ENCODE data around the gene SFT2D1. TPM values are rescaled to one million over a fixed set of nuclear protein-coding genes. Genes with fewer than 3 reads are reported as not detected.
A peak's percentile ranks its signal among the peaks of the same experiment; 100 is the strongest.

Gene SFT2D1
- total RNA-seq, 1 experiment from 2014 or later, result 119 TPM

GRCh38 chr6:166314454-166314853, 27.9 kb downstream of the SFT2D1 start:
- no peak overlapping the region for H3K9ac ChIP-seq (ENCODE audit: low read length)
- H2AFZ ChIP-seq (ENCODE audit: low read length), result no peak overlapping the region
- H4K20me1 ChIP-seq (ENCODE audit: insufficient read depth, low read depth, low read length), result no peaks in the 10 kb centered on the region
- H3K4me3 ChIP-seq (ENCODE audit: low read length), result no peak overlapping the region
- no peaks in the 10 kb centered on the region for H3K9me2 ChIP-seq (replicated peaks; ENCODE audit: insufficient read depth, low read length)
- H3K4me2 ChIP-seq (ENCODE audit: low read depth, low read length, poor library complexity, severe bottlenecking), result no peak overlapping the region
- H3K9me3 ChIP-seq (ENCODE audit: low read length), result no peaks in the 10 kb centered on the region
- no peak overlapping the region for H3K27ac ChIP-seq (ENCODE audit: low read length)
- no peak for DNase-seq
- H3K4me1 ChIP-seq (ENCODE audit: low read length), result 0 out of 2 replicates have a peak, but pooled peaks cover 3% of the 10 kb centered on the region
- H3K36me3 ChIP-seq (ENCODE audit: insufficient read depth, low read length), result no peaks in the 10 kb centered on the region
- no peaks in the 10 kb centered on the region for H3K79me2 ChIP-seq (ENCODE audit: low read length)
- no peaks in the 10 kb centered on the region for H3K27me3 ChIP-seq (ENCODE audit: low read length)

GRCh38 chr6:166313255-166314070, 28.9 kb downstream of the SFT2D1 start:
- Histone ChIP-seq H3K27ac (ENCODE audit: low read length) (no peak overlapping the region), H3K9me2 (replicated peaks; ENCODE audit: insufficient read depth, low read length) (no peaks in the 10 kb centered on the region), H3K4me1 (ENCODE audit: low read length) (peaks cover 7% of the 10 kb centered on the region)

GRCh38 chr6:166312832-166313231, 29.5 kb downstream of the SFT2D1 start:
- H3K27ac ChIP-seq (ENCODE audit: low read length), result no peak overlapping the region
- H4K20me1 ChIP-seq (ENCODE audit: insufficient read depth, low read depth, low read length), result no peaks in the 10 kb centered on the region
- no peak overlapping the region for H2AFZ ChIP-seq (ENCODE audit: low read length)
- no peaks in the 10 kb centered on the region for H3K9me3 ChIP-seq (ENCODE audit: low read length)
- no peak for DNase-seq
- H3K9ac ChIP-seq (ENCODE audit: low read length), result no peak overlapping the region
- H3K36me3 ChIP-seq (ENCODE audit: insufficient read depth, low read length), result no peaks in the 10 kb centered on the region
- H3K4me2 ChIP-seq (ENCODE audit: low read depth, low read length, poor library complexity, severe bottlenecking), result no peak overlapping the region
- H3K4me1 ChIP-seq (ENCODE audit: low read length), result peaks cover 9% of the 10 kb centered on the region
- H3K79me2 ChIP-seq (ENCODE audit: low read length), result no peaks in the 10 kb centered on the region
- H3K27me3 ChIP-seq (ENCODE audit: low read length), result no peaks in the 10 kb centered on the region
- H3K4me3 ChIP-seq (ENCODE audit: low read length), result no peak overlapping the region
- H3K9me2 ChIP-seq (replicated peaks; ENCODE audit: insufficient read depth, low read length), result no peaks in the 10 kb centered on the region

More at GRCh38 chr6:166313255-166314070, 28.9 kb downstream of the SFT2D1 start:
- DNase-seq, result peak; percentile 87
- Histone ChIP-seq H3K4me2 (ENCODE audit: low read depth, low read length, poor library complexity, severe bottlenecking) (no peak overlapping the region), H3K4me3 (ENCODE audit: low read length) (no peak overlapping the region), H3K27me3 (ENCODE audit: low read length) (no peaks in the 10 kb centered on the region), H3K9me3 (ENCODE audit: low read length) (no peaks in the 10 kb centered on the region), H3K9ac (ENCODE audit: low read length) (no peak overlapping the region), H3K36me3 (ENCODE audit: insufficient read depth, low read length) (no peaks in the 10 kb centered on the region), H2AFZ (ENCODE audit: low read length) (no peak overlapping the region), H4K20me1 (ENCODE audit: insufficient read depth, low read depth, low read length) (no peaks in the 10 kb centered on the region), H3K79me2 (ENCODE audit: low read length) (no peaks in the 10 kb centered on the region)

- no peaks in the 10 kb centered on the region for H3K36me3 ChIP-seq (ENCODE audit: insufficient read depth, low read length)
- no peak overlapping the region for H3K4me3 ChIP-seq (ENCODE audit: low read length)
- H3K9me2 ChIP-seq (replicated peaks; ENCODE audit: insufficient read depth, low read length), result no peaks in the 10 kb centered on the region
- H3K9me3 ChIP-seq (ENCODE audit: low read length), result no peaks in the 10 kb centered on the region
- H3K27me3 ChIP-seq (ENCODE audit: low read length), result no peaks in the 10 kb centered on the region
- DNase-seq, result no peak
- H3K4me2 ChIP-seq (ENCODE audit: low read depth, low read length, poor library complexity, severe bottlenecking), result no peak overlapping the region
- H3K9ac ChIP-seq (ENCODE audit: low read length), result no peak overlapping the region
- peaks cover 9% of the 10 kb centered on the region for H3K4me1 ChIP-seq (ENCODE audit: low read length)
- no peaks in the 10 kb centered on the region for H3K79me2 ChIP-seq (ENCODE audit: low read length)
- no peak overlapping the region for H3K27ac ChIP-seq (ENCODE audit: low read length)
- no peaks in the 10 kb centered on the region for H4K20me1 ChIP-seq (ENCODE audit: insufficient read depth, low read depth, low read length)
- H2AFZ ChIP-seq (ENCODE audit: low read length), result no peak overlapping the region
These were observed 31.7 kb downstream of the SFT2D1 start for GRCh38 chr6:166310634-166311033.

- no peak for DNase-seq
- peaks cover 9% of the 10 kb centered on the region for H3K4me1 ChIP-seq (ENCODE audit: low read length)
- H3K79me2 ChIP-seq (ENCODE audit: low read length), result no peaks in the 10 kb centered on the region
- no peaks in the 10 kb centered on the region for H3K9me2 ChIP-seq (replicated peaks; ENCODE audit: insufficient read depth, low read length)
- H3K9ac ChIP-seq (ENCODE audit: low read length), result no peak overlapping the region
- no peak overlapping the region for H3K4me3 ChIP-seq (ENCODE audit: low read length)
- H3K9me3 ChIP-seq (ENCODE audit: low read length), result no peaks in the 10 kb centered on the region
- H3K4me2 ChIP-seq (ENCODE audit: low read depth, low read length, poor library complexity, severe bottlenecking), result no peak overlapping the region
- H2AFZ ChIP-seq (ENCODE audit: low read length), result no peak overlapping the region
- H3K36me3 ChIP-seq (ENCODE audit: insufficient read depth, low read length), result no peaks in the 10 kb centered on the region
- H3K27ac ChIP-seq (ENCODE audit: low read length), result no peak overlapping the region
- no peaks in the 10 kb centered on the region for H4K20me1 ChIP-seq (ENCODE audit: insufficient read depth, low read depth, low read length)
- H3K27me3 ChIP-seq (ENCODE audit: low read length), result no peaks in the 10 kb centered on the region
These were observed 32.4 kb downstream of the SFT2D1 start for GRCh38 chr6:166309977-166310376.

- no peaks in the 10 kb centered on the region for H3K36me3 ChIP-seq (ENCODE audit: insufficient read depth, low read length)
- peak overlapping the region; percentile 55 for H3K4me2 ChIP-seq (ENCODE audit: low read depth, low read length, poor library complexity, severe bottlenecking)
- no peaks in the 10 kb centered on the region for H3K27me3 ChIP-seq (ENCODE audit: low read length)
- no peaks in the 10 kb centered on the region for H3K79me2 ChIP-seq (ENCODE audit: low read length)
- no peak for DNase-seq
- H4K20me1 ChIP-seq (ENCODE audit: insufficient read depth, low read depth, low read length), result no peaks in the 10 kb centered on the region
- no peak overlapping the region for H3K9ac ChIP-seq (ENCODE audit: low read length)
- H3K9me3 ChIP-seq (ENCODE audit: low read length), result no peaks in the 10 kb centered on the region
- no peak overlapping the region for H3K27ac ChIP-seq (ENCODE audit: low read length)
- peak overlapping the region; percentile 12; the same call in 1 of the 2 replicates for H3K4me3 ChIP-seq (ENCODE audit: low read length)
- H2AFZ ChIP-seq (ENCODE audit: low read length), result peak overlapping the region; percentile 8; the same call in 1 of the 2 replicates
- peaks cover 9% of the 10 kb centered on the region for H3K4me1 ChIP-seq (ENCODE audit: low read length)
- no peaks in the 10 kb centered on the region for H3K9me2 ChIP-seq (replicated peaks; ENCODE audit: insufficient read depth, low read length)
These were observed 33.4 kb downstream of the SFT2D1 start for GRCh38 chr6:166308769-166309589.

GRCh38 chr6:166308033-166308768, 34.1 kb downstream of the SFT2D1 start, which contains the start of gene PRR18:
TSS of gene PRR18 (minus strand) at chr6:166308392. CDS start at chr6:166308142, 250 bp downstream.
- no peaks in the 10 kb centered on the region for H3K36me3 ChIP-seq (ENCODE audit: insufficient read depth, low read length)
- no peaks in the 10 kb centered on the region for H3K79me2 ChIP-seq (ENCODE audit: low read length)
- peak within 1 kb of the TSS; percentile 8; the same call in 1 of the 2 replicates for H2AFZ ChIP-seq (ENCODE audit: low read length)
- no peaks in the 10 kb centered on the region for H3K9me2 ChIP-seq (replicated peaks; ENCODE audit: insufficient read depth, low read length)
- no peaks in the 10 kb centered on the region for H3K9me3 ChIP-seq (ENCODE audit: low read length)
- peak within 1 kb of the TSS; percentile 12; the same call in 1 of the 2 replicates for H3K4me3 ChIP-seq (ENCODE audit: low read length)
- no peaks in the 10 kb centered on the region for H3K27me3 ChIP-seq (ENCODE audit: low read length)
- H3K4me1 ChIP-seq (ENCODE audit: low read length), result peaks cover 9% of the 10 kb centered on the region
- H3K27ac ChIP-seq (ENCODE audit: low read length), result no peak within 1 kb of the TSS
- H3K4me2 ChIP-seq (ENCODE audit: low read depth, low read length, poor library complexity, severe bottlenecking), result peak within 1 kb of the TSS; percentile 55
- 0 out of 2 replicates have a peak within 1 kb of the TSS, but pooled peaks have one; percentile 3 for H3K9ac ChIP-seq (ENCODE audit: low read length)
- no peaks in the 10 kb centered on the region for H4K20me1 ChIP-seq (ENCODE audit: insufficient read depth, low read depth, low read length)
- no peak for DNase-seq

Measured in Karpas-422 (cell line).